ENCODE data around the gene TTC9B. TPM values are rescaled to one million over a fixed set of nuclear protein-coding genes. Genes with fewer than 3 reads are reported as not detected.

The TTC9B gene
- total RNA-seq, 1 donor from 2014 or later: not detected

DNA sequence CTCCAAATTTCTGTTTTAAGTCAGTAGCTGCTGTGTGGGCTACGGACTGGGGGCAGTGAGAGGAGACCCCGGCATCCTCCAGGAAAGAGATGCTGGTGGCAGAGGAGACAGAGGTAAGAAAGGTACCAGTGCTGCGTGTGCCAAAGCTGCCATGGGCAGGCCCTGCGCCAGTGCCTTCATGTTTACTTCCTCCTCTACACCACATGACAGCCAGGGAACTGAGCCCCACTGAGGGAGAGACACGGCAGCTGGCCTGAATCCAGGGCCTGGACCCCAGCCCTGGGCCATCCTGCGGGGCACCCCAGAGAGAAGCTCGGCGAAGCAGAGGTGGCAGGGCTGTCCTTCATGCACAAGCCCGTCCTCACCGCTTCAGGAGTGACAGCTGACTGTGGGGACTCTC lies 31.0 kb upstream of the TTC9B start:
- intact Hi-C loops (cut with micrococcal nuclease): no loop called here

DNA sequence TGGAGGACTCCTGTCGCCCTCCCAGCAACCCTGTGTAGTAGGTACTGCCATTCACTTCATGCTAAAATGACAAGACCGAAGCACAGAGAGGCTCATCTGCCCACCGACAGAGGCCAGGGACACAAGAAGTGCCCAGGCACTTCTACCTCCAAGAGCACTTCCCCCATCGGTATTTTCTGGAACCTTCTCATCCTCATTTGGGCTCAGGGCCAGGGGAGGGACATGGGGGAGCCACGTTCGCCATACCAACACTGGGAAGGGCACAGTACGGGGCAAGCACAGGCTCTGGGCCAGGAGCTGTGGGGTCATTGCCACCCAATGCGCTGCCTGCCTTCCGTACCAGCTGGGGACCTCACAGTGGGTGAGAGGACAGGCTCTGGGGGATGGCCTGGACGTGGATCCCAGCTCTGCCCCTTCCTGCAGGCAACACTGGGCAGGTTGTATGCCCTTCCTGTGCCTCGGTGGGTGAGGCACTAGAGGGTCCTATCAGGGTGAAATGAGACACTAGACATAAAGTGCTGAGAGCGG lies 29.6 kb upstream of the TTC9B start:
- intact Hi-C loops (cut with micrococcal nuclease): no loop called here

DNA sequence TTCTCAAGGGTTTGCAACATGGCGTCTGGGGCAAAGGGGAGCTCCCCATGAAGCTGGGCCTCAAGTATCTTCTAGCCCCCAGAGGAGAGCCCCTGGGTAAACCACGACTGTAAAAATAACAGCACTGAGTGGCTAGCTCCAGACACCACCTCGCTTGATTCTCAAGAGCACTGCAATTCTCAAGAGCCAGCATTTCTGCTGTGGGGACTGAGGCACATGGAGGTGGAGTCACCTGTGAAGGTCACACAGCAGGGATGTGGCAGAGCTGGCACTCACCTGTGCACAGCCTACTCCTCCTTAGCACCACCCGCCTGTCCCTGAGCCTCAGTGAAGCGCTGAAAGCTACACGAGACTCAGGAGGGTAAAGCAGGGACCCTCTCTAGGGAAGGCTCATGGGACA lies 29.0 kb upstream of the TTC9B start:
- intact Hi-C loops (cut with micrococcal nuclease): no loop called here

DNA sequence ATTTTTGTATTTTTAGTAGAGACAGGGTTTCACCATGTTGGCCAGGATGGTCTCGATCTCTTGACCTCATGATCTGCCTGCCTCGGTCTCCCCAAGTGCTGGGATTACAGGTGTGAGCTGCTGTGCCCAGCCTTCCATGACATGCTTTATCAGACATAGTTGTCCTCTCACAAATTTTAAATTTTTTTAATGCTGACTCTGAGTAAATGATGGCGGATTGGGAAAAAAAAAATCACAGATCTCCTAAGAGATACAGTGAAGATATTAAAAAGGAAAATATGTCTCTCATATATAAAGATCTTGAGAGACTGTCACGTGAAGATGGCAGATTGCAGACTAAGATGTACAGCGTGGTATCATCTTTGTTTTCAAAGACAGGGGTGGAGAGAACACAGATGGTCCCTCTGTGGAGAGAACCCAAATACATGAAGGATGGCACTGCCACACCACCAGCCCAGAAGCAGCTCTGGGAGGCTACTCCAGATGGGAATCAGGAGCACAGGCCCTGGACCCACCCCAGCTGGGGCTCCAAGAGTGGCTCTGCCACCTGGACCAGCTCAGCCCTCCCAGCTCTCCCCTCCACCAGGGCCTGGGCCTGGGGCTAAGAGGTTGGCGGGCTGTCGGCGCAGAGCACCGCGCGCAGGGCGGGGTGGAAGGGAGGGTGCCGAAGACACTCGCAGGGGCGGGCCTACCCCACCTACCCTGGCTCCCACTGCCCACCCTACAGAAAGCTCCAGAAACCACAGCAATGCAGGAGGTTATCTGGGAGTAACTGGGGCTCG lies 28.3 kb upstream of the TTC9B start:
- intact Hi-C loops (cut with micrococcal nuclease): no loop called here

DNA sequence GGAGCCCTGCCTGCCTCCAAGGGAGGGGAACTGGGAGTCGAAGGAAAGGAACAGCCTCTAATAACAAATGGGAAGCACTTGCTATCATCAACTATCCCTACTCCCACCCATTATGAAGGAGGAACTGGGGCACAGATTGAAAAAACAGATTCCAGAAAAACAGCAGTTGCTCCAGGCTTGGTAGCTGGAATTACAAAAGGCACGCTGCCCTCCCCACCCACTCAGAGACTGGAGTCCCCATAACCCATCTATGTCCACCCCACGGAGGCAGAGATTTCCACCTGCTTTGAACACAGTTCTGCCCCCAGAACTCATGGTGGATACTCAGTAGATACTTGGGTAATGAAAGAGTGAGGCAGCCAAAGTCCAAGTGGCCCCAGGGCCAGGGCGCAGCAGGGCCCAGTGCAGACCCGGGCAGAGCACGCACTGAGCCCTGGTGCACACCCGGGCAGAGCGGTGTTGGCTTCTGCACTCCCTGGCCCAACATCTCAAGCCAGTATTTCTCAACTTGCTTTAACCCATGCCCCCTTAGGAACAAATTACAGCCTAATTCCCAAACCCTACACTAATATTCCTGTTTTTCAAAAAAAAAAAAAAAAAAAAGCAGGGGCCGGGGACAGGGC lies 27.4 kb upstream of the TTC9B start:
- intact Hi-C loops (cut with micrococcal nuclease): no loop called here

DNA sequence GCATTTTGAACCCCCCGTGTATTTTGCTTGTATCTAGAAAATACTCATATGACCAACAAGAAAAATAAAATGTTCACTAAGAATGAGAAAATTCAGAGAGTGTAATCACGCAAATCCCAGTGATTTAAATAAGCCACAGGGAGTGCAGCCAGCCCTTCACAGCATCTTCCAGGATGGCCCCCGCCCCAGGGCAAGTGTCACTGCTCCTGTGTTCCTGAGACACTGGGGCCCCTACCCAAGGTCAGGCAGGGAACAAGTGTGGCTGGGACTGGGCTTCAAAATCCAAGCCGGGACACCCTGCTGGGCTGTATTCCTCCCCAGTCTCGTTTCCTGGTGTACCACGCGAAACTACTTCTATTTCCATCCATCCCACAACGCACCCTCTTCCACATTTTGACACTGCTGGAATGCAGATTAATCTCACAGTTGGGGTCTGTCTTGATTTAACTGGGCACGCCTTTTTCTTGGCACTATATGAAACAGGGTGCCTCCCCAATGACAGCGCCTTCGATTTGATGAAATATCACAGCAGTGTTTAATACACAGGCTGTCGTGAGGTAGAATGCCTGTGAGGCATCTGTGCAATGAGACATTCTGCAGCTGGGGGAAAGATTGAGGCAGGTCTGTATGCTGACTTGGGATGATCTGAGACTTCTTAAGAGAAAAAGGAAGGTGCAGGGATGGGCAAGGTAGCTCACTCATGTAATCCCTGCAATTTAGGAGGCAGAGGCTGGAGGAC lies 26.6 kb upstream of the TTC9B start:
- intact Hi-C loops (cut with micrococcal nuclease): no loop called here

DNA sequence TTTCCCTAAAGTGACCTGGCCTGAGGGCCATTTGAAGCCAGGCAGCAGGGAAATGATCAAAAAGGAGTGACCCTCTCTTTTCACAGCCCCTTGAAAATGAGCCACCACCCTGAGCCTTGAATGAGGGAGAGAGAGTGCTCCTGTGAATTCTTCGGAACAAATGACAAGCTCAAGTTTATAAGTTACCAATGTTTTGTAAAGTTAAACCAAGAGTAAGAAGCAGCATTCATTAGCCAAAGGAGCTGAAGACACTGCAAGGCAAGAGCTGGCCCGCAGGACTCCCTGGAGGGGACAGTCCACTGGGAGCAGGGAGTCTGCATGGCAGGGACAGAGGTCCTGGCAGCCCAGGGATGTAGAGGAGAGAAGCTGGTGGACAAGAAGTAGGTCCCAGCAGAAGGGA lies 25.0 kb upstream of the TTC9B start:
- intact Hi-C loops (cut with micrococcal nuclease): no loop called here

DNA sequence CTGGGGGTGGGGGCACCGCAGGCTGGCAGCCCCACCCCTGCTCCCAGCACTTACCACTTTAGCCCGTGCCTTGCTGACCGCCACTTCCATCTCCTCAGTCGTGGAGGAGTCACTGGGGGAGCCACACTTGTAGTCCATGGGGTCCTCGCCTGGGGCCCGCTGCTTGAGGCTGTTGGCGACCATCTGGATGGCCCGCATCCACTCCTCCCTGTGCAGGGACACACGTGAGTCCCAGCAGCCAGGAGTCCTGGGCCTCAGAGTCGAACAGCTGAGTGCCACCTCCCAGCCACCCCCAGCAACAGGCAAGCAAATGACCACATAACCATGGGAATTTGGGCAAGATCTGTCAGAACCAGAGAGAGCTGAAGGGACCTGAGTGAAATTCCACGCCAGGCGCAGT lies 24.3 kb upstream of the TTC9B start:
- intact Hi-C loops (cut with micrococcal nuclease): no loop called here

DNA sequence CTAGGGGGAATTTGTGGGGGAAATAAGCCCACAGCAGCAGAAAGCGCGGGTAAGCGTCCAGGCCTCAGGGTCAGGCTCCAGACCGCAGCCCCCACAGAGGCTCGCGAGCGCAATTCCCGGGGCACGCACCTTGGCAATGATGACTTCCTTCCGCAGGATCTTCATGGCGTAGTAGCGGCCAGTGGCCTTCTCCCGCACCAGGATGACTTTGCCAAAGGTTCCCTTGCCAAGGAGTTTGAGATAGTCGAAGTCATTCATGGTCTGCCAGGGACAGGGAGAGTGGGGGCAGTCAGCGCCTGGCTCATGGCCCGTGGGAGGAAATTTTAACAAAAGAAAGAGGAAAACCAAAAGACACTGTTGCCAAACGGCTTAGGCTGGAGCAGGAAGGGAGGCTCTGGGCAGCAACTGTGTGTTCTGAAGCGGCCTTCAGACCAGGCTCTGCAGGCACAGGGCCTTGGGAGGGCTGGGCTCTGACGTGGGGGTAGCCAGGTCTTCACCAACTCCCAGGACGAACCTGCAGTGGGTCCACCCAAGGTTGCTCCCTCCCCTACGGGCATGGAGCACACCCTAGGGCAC lies 23.7 kb upstream of the TTC9B start:
- intact Hi-C loops (cut with micrococcal nuclease): no loop called here

DNA sequence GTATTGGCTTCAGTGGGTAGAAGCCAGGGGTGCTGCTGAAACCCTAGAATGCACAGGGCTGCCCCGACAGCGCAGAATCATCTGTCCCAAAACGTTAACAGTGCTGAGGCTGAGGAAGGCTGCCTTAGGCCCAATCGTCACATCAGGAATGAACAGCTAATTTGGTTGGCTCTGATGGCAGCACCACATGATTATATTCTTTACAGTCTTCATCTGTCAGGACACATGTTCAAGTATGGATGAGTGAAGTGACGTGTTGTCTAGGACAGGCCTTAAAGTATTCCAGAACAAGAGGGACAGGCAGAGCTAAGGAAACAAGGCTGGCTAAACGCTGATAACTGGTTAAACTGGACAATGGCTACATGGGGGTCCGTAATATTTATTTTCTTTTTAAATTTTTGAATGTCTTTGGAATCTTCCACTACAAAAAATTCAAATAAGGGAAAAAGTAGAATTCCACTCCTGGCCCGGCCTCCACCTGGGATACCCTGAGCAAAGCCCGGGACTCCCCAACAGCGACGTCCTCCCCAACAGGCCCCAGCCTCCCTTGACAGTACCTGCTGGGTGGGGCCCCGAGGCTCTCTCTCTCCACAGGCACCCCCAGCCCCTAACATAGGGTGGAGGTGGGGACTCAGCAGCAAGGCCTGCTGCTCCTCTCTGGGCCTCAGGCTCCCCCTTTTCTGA lies 23.1 kb upstream of the TTC9B start:
- intact Hi-C loops (cut with micrococcal nuclease): no loop called here

DNA sequence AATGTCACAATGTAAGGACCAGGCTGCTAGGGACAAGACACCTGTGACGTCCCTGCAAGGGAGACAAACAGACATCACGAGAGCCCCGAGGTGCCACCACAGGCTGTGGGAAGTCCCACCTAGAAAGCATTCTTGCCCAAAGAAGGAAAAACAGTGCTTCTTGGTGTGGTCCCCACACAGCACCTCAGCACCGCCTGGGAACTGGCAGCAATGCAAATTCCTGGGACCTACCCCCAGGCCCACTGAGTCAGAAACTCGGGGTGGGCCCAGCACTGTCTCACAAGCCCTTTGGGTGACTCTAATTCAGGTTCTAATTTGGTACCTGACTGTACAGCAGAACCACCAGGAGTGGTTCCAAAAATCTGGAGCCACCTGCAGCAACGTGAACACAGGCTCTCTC lies 22.1 kb upstream of the TTC9B start:
- intact Hi-C loops (cut with micrococcal nuclease): no loop called here

DNA sequence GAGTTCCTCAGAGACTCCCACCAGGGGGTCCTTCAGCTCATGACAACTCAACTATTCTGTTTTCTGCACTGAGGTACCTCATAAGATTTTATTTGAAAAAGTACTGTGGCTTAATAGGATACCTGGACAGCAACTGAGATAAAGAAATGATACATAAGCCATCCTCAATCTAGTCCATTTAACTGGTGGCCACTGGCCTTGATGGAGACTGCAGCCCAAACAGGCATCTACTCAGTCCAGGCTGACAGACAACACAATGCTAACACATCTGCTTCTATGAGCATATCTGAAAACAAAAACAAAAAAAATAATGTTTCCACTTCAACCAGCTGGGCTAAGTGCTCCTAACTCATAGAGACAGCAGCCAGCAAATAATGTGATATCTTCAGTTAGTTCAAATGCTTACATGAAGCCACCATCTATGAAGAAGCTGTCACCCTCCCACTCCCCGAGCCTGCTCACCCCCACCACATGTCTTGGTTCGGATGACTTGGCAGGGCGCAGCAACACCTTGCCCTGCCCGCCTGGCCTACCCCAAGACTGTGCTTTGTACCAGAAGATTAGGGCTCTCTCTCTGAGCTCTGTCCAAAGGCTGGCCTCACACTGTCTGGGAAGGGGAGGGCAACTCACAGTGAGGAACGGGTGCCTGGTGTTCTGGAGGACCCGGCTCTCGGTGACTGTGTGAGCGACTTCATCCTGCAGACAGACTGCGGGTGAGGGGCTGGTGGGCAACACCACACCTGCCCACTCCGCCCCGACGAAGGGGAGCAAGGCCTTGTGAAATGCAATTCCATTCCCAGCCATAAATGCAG lies 21.4 kb upstream of the TTC9B start:
- intact Hi-C loops (cut with micrococcal nuclease): no loop called here

DNA sequence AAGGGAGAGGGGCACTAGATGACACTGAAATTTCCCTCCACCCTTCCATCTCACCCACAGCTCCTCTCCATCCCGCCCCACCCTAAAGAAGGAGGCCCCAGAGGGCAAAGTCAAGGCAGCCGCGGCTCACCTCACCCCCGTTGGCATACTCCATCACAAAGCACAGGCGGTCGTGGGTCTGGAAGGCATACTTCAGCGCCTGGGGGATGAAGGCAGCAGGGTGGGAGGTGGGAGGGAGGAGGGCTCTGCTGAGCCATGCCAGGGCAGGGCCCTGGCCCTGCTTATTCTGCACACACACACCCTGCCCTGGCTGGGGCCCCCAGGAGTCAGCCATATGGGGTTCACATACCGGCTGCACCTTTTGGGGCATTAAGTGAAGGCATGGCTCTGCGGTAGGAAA lies 20.6 kb upstream of the TTC9B start:
- intact Hi-C loops (cut with micrococcal nuclease): no loop called here

DNA sequence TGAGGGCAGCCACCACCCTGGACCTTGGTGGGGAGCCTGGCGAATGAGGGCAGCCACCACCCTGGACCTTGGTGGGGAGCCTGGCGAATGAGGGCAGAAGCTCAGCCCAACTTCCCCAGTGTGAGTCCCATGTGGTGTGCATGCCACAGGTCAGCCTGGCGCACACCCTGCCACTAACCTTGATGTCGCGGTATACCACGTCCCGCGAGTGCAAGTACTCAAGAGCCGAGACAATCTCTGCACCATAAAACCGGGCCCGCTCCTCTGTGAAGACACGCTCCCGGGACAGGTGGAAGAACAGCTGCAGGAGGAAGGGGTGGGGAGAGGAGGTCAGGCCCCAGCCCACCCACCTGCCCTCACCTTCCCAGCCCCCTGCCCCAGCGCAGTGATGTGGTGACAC lies 19.6 kb upstream of the TTC9B start:
- intact Hi-C loops (cut with micrococcal nuclease): no loop called here

DNA sequence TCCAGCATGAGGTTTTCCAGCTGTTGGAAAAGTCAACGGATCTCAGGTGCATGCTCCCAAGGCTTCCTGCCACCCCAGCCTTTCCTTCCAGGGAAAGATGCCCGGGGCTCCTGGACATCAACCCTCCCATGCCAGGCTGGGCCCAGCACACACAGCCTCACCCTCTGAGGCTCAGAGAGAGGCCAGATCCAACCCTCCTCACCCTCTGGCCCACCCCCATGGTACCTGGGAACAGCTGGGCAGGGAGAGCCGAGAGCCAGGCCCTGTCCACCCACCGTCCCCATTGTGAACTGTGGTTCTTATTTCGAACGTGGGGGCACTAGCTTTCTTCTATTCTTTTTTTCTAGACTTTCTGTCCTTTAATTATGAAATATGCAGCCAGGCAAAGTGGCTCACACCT lies 18.2 kb upstream of the TTC9B start:
- intact Hi-C loops (cut with micrococcal nuclease): no loop called here

DNA sequence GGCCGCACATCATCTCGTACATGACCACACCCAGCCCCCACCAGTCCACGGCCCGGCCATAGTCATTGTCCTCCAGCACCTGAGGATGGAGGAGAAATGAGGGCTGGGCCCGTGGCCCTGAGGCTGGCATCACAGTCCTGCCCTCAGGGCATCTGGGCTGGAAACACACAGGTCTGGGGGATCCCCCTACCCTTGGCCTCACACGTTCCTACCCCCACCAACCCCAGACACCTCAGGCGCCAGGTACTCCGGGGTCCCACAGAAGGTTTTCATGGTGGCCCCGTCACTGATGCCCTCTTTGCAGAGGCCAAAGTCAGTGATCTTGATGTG lies 17.8 kb upstream of the TTC9B start:
- intact Hi-C loops (cut with micrococcal nuclease): no loop called here

DNA sequence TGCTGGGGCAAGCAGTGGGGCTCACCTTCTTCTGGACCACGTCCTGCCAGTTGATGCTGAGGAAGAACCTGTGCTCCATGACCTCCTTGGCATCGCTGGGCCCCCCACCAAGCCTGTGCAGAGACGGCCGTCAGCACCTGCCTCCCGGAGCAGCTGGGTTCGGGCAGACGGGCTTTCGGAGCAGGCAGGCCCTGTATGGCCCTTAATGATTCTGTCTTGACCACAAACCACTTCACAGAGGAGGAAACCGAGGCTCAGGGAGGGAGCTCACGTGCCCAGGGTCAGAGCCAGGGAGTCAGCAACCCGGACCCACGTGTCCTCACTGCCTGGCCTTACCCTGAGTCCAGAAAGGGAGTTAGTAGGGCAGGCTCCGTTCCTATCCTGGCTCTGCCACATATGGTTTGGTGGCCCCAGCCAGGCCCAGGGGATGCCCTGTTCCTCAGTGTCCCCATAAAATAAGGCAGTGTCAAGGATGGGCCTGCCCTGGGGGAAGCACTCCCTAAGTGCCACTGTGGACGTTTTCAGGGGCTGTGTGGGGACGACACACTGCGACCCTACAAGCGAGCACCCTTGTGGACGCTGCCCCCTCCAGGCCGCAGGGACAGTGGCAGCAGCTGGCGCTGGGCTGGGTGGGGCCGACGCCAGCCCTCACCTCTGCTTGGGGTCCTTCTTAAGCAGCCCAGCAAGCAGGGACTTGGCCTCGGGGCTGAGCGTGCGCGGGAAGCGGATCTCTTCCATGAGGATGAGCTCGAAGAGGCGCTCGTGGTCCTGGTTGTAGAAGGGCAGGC lies 17.2 kb upstream of the TTC9B start:
- intact Hi-C loops (cut with micrococcal nuclease): no loop called here

DNA sequence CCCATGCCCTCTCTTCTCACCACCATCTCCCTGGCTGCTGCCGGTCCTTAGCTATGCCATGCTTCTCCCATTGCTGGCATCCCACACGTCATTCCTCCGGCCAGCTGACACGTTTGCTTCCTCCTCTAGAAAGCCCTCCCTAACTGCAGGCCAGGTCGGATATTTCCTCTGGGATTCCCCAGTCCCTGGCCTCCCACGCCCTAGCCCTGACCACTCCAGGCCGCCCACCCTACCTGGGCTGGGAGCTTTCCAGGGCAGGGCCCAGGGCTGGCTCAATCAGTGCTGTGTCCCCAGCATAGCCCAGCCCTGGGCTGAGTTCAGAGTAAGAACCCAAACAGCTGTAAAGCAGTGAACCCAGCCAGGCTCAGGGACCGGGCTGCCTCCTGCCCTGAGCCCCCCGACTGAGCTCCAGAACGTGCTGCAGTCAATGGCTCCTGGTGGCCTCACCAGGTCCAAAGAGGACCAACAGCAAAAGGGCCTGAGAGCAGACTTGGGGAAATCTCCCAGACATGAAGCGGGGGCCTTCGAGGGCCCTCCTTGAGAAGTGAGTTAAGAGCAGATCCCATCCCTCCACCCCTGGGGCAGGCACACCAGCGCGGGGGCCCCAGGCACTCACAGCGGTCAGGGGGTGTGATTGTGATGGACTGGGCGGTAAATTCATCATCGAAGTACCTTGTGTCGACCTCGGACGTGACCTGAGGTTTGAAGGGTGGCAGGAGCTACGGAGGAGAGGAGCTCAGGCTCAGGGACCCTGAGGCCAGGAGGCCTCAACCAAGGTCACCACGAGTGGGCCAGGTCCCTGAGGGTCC lies 16.4 kb upstream of the TTC9B start:
- intact Hi-C loops (cut with micrococcal nuclease): no loop called here

DNA sequence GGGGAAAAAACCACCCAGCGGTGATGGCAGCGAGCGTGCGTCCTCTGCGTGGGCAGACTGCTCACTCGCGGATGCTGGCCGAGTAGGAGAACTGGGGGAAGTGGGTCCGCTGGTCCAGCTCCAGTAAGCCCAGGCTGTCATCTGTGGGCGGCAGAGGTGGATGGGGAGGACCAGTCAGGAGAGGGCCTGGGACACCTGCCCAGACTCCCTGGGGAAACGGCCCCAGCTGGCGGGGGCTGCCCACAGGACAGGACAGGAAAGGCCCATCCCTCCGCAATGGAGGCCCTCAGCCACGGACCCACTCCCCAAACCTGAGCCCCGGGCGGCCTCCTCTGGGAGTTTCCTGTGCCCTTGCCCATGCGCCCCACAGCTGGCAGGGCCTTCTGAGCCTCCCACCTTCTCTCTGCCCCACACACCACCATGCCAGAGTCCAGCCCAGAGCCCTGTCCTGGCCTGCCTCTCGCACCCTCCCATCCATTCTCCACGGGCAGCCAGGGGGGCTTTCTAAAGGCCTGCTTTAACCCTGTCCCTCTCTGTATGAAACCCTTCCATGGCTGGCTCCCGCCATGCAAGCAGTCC lies 15.7 kb upstream of the TTC9B start:
- intact Hi-C loops (cut with micrococcal nuclease): no loop called here

Data from T-helper 2 cell treated with Interferon-gamma antibody and Interleukin-4, amounts not matched to agents 100 ng/mL and 5 ng/mL, for 36 hours (primary cell).